H1 (cell line): Measurements from ENCODE around the gene FGF6. TPM values are rescaled to one million over a fixed set of nuclear protein-coding genes. Genes with fewer than 3 reads are reported as not detected.
"Not testable (repeated sequence)": the region's sequence is repeated elsewhere in the genome, so short reads cannot be mapped to it uniquely, and the experiment has no call there.

ENCODE experiments used
- CTCF ChIA-PET: fragments of 300-600 bp; sonication (Branson Sonifier 250); formaldehyde crosslinking; loops from one replicate; lab custom pipeline; 2021; ENCODE audit not compliant: partially characterized antibody; lab: Charles Lee
- POLR2A ChIA-PET: fragments of 300-600 bp; sonication (Branson Sonifier 250); formaldehyde crosslinking; loops from one replicate; lab custom pipeline; 2021; ENCODE audit warnings: inconsistent platforms; ENCODE audit not compliant: partially characterized antibody; lab: Charles Lee
- DNase-seq, 2 experiments: peaks; one replicate each; pipeline versions ENCODE4 v3.0.0 to v3.0.0-alpha.2; 2010 to 2022; ENCODE audit warnings: low spot score in 2 of 2, low read depth in 1 of 2, mixed read lengths in 1 of 2
- FAIRE-seq: peaks from 2 replicates; lab custom pipeline; 2011; peaks lifted over from hg19 to GRCh38; lab: Jason Lieb, UNC
- H2AFZ ChIP-seq: 2 replicates; pipeline ENCODE4 v1.8.1; 2012; ENCODE audit warnings: low read length, inconsistent platforms
- H2AK5ac ChIP-seq: 2 replicates; pipeline ENCODE4 v1.6.1; 2013; ENCODE audit warnings: low read depth, low read length
- H2BK120ac ChIP-seq: replicated peaks from 2 replicates; pipeline ENCODE3; 2013; ENCODE audit warnings: low read depth, low read length, inconsistent platforms
- H2BK12ac ChIP-seq: 2 replicates; pipeline ENCODE4 v1.6.1; 2013; ENCODE audit warnings: low read depth, low read length
- H2BK15ac ChIP-seq: 2 replicates; pipeline ENCODE4 v1.6.1; 2013; ENCODE audit warnings: low read length
- H2BK20ac ChIP-seq: 2 replicates; pipeline ENCODE4 v1.6.1; 2013; ENCODE audit warnings: low read length
- H2BK5ac ChIP-seq: 2 replicates; pipeline ENCODE4 v1.6.1; 2013; ENCODE audit warnings: low read depth, low read length
- H3K14ac ChIP-seq: 2 replicates; pipeline ENCODE4 v1.6.1; 2013; ENCODE audit warnings: inconsistent platforms; ENCODE audit not compliant: insufficient read length
- H3K18ac ChIP-seq: 2 replicates; pipeline ENCODE4 v1.6.1; 2013; ENCODE audit warnings: low read length; ENCODE audit errors: extremely low read depth
- H3K23ac ChIP-seq: 2 replicates; pipeline ENCODE4 v1.6.1; 2013; ENCODE audit warnings: inconsistent platforms; ENCODE audit not compliant: insufficient read length
- H3K23me2 ChIP-seq: 2 replicates; pipeline ENCODE4 v1.6.1; 2013; ENCODE audit warnings: low read depth, low read length
- H3K27ac ChIP-seq: 2 replicates; pipeline ENCODE4 v1.6.1; 2011; ENCODE audit warnings: low read depth, low read length, inconsistent platforms
- H3K27me3 ChIP-seq, 4 experiments: replicated peaks in 1 of 4; 1 replicate in 1 of 4; 2 replicates in 3 of 4; pipeline versions ENCODE4 v1.6.1 to v1.8.1; 2011 to 2013; ENCODE audit warnings: low read length in 3 of 4, mild to moderate bottlenecking in 3 of 4, inconsistent platforms in 2 of 4, mixed read lengths in 2 of 4, moderate library complexity in 1 of 4; ENCODE audit not compliant: control insufficient read depth in 3 of 4, insufficient read depth in 3 of 4; ENCODE audit errors: extremely low read depth in 1 of 4
- H3K36me3 ChIP-seq, 4 experiments: 2 replicates each; pipeline versions ENCODE4 v1.6.1 to v1.8.1; 2011 to 2013; ENCODE audit warnings: mild to moderate bottlenecking in 4 of 4, low read length in 3 of 4, moderate library complexity in 2 of 4, control low read depth in 1 of 4, inconsistent platforms in 1 of 4; ENCODE audit not compliant: insufficient read depth in 4 of 4, control insufficient read depth in 2 of 4
- H3K4ac ChIP-seq: replicated peaks from 2 replicates; pipeline ENCODE3; 2013; ENCODE audit warnings: low read length, low read depth, mixed read lengths, inconsistent platforms; ENCODE audit not compliant: insufficient read length
- H3K4me1 ChIP-seq, 4 experiments: replicated peaks in 1 of 4; 1 replicate in 1 of 4; 2 replicates in 3 of 4; pipeline versions ENCODE4 v1.6.1 to v1.8.1; 2011 to 2013; ENCODE audit warnings: low read length in 3 of 4, inconsistent platforms in 2 of 4, mixed read lengths in 1 of 4; ENCODE audit not compliant: insufficient read depth in 4 of 4, control insufficient read depth in 3 of 4
- H3K4me2 ChIP-seq, 2 experiments: 2 replicates each; pipeline versions ENCODE4 v1.6.1 to v1.8.1; 2011 to 2013; ENCODE audit warnings: low read depth in 2 of 2, low read length in 2 of 2, control low read depth in 1 of 2, inconsistent platforms in 1 of 2, mild to moderate bottlenecking in 1 of 2; ENCODE audit not compliant: insufficient read depth in 1 of 2
- H3K4me3 ChIP-seq, 4 experiments: fragments of 200-600, 300-600 bp in 1 of 4; sonication (generic), shearing (Covaris generic), sonication (Bioruptor Twin) in 1 of 4; 2 replicates each; pipeline versions ENCODE4 v1.5.1 to v1.8.1; 2011 to 2016; ENCODE audit warnings: low read length in 4 of 4, low read depth in 3 of 4, control low read depth in 2 of 4, inconsistent platforms in 2 of 4, mild to moderate bottlenecking in 2 of 4, mixed read lengths in 1 of 4, moderate library complexity in 1 of 4; ENCODE audit not compliant: insufficient read depth in 2 of 4; ENCODE audit errors: extremely low read depth in 1 of 4
- H3K56ac ChIP-seq: replicated peaks from 2 replicates; pipeline ENCODE3; 2013; ENCODE audit warnings: low read depth, mild to moderate bottlenecking, mixed read lengths, low read length, inconsistent platforms; ENCODE audit not compliant: insufficient read length
- H3K79me1 ChIP-seq: 2 replicates; pipeline ENCODE4 v1.6.1; 2013; ENCODE audit warnings: low read depth, low read length, control low read depth
- H3K79me2 ChIP-seq, 2 experiments: 2 replicates each; pipeline versions ENCODE4 v1.6.1 to v1.8.1; 2012 to 2013; ENCODE audit warnings: low read length in 2 of 2, mild to moderate bottlenecking in 2 of 2, inconsistent platforms in 1 of 2; ENCODE audit not compliant: insufficient read depth in 2 of 2, control insufficient read depth in 1 of 2
- H3K9ac ChIP-seq, 4 experiments: replicated peaks in 1 of 4; 1 replicate in 1 of 4; 2 replicates in 3 of 4; pipeline versions ENCODE4 v1.6.1 to v1.8.1; 2011 to 2013; ENCODE audit warnings: low read depth in 3 of 4, low read length in 3 of 4, control low read depth in 2 of 4, mild to moderate bottlenecking in 2 of 4, moderate library complexity in 2 of 4, inconsistent platforms in 1 of 4; ENCODE audit errors: extremely low read depth in 1 of 4
- H3K9me3 ChIP-seq, 2 experiments: 2 replicates each; pipeline versions ENCODE4 v1.6.1 to v1.8.1; 2012 to 2013; ENCODE audit warnings: mild to moderate bottlenecking in 2 of 2, moderate library complexity in 2 of 2, control low read depth in 1 of 2, inconsistent platforms in 1 of 2, low read depth in 1 of 2, low read length in 1 of 2, mixed read lengths in 1 of 2; ENCODE audit not compliant: insufficient read depth in 2 of 2
- H4K20me1 ChIP-seq, 2 experiments: replicated peaks in 1 of 2; 2 replicates each; pipeline versions ENCODE3 to v1.8.1; 2011 to 2013; ENCODE audit warnings: inconsistent platforms in 2 of 2, low read length in 2 of 2, mild to moderate bottlenecking in 1 of 2; ENCODE audit not compliant: insufficient read depth in 2 of 2, control insufficient read depth in 1 of 2
- H4K5ac ChIP-seq: 2 replicates; pipeline ENCODE4 v1.6.1; 2013; ENCODE audit warnings: low read length, low read depth, mixed read lengths, inconsistent platforms; ENCODE audit not compliant: insufficient read length
- H4K8ac ChIP-seq: 2 replicates; pipeline ENCODE4 v1.8.0; 2013; ENCODE audit warnings: mild to moderate bottlenecking, moderate library complexity, low read length, inconsistent platforms; ENCODE audit not compliant: insufficient read depth; ENCODE audit errors: extremely low read depth
- H4K91ac ChIP-seq: replicated peaks from 2 replicates; pipeline ENCODE3; 2013; ENCODE audit warnings: low read length, mixed read lengths, inconsistent platforms; ENCODE audit not compliant: insufficient read length
- WGBS, 2 experiments: shearing (Covaris generic) in 1 of 2; methylation state at CpG; one replicate each; pipeline versions ENCODE4 v1.1.6 to v1.1.7; 2013 to 2015; ENCODE audit warnings: low lambda C conversion rate in 2 of 2, mixed read lengths in 2 of 2, inconsistent platforms in 1 of 2, low coverage in 1 of 2, missing lambda C conversion rate in 1 of 2; ENCODE audit not compliant: insufficient replicate concordance in 2 of 2, insufficient coverage in 1 of 2, insufficient read length in 1 of 2; ENCODE audit errors: extremely low coverage in 1 of 2, missing lambda C conversion rate in 1 of 2; 5-methylcytosine and 5-hydroxymethylcytosine counted together
- polyA plus RNA-seq, 7 experiments: library from polyadenylated mRNA; depleted of rRNA in 3 of 7; stranded (reverse) in 5 of 7; unstranded in 2 of 7; fragments of >200 nt in 5 of 7; fragments of 200-250 nt in 2 of 7; gene quantifications; 1 replicate in 5 of 7; 2 replicates in 1 of 7; 4 replicates in 1 of 7; pipeline versions ENCODE4 v1.2.1 to v1.2.3, GENCODE V29; 2011 to 2013; ENCODE audit warnings: missing spikeins in 2 of 7, mixed read lengths in 2 of 7
- total RNA-seq: library from RNA; stranded (reverse); fragmentation: NEBNext Ultra II Directional; extraction: Animal tissue kit (Norgen Biotek cat#: 25700); gene quantifications from 2 replicates; pipeline ENCODE4 v1.2.1, GENCODE V29; 2021

The FGF6 gene
- total and polyA plus RNA-seq, 2 of the 8 experiments (the other 6 are each of a cell fraction or from before 2014, with no cell fraction given) = not detected

GRCh38 chr12:4455849-4456248 is 10.2 kb upstream of the FGF6 start:
- H4K5ac ChIP-seq, H3K18ac ChIP-seq, H4K8ac ChIP-seq, DNase-seq, H2BK15ac ChIP-seq, H2BK120ac ChIP-seq, H2BK5ac ChIP-seq, H3K36me3 ChIP-seq, H3K56ac ChIP-seq, H3K79me2 ChIP-seq, H3K79me1 ChIP-seq, H3K27ac ChIP-seq, H3K4me2 ChIP-seq, H4K91ac ChIP-seq, CTCF ChIA-PET, H3K9me3 ChIP-seq, POLR2A ChIA-PET, H2AFZ ChIP-seq, H3K23me2 ChIP-seq, FAIRE-seq, H4K20me1 ChIP-seq, H3K4me3 ChIP-seq, H3K14ac ChIP-seq, H3K9ac ChIP-seq, H3K27me3 ChIP-seq, H2BK12ac ChIP-seq, H3K23ac ChIP-seq, H2BK20ac ChIP-seq, H3K4ac ChIP-seq, H2AK5ac ChIP-seq: not testable (repeated sequence)
- peaks cover 5 to 15% (median 11%) of the 10 kb centered on the region in 4 experiments for H3K4me1 ChIP-seq
- 80% methylated on average over 1 of the region's 4 CpGs; no CpG with 5 or more reads in 1 of the 2 experiments for WGBS, 2 experiments
